Astrocyte (in vitro differentiated cells and primary cell): ENCODE data around the gene CD300LF. TPM values are rescaled to one million over a fixed set of nuclear protein-coding genes. Genes with fewer than 3 reads are reported as not detected.

Source experiments
- DNase-seq: peaks from one replicate; pipeline ENCODE4 v3.0.0-alpha.2; 2010; ENCODE audit warnings: low read depth
- FAIRE-seq: peaks from 2 replicates; lab custom pipeline; 2011; peaks lifted over from hg19 to GRCh38; lab: Jason Lieb, UNC
- H2AFZ ChIP-seq: 2 replicates; pipeline ENCODE4 v1.6.0; 2012; ENCODE audit warnings: low read depth, low read length, inconsistent platforms
- H3K27ac ChIP-seq: 2 replicates; pipeline ENCODE4 v1.5.1; 2011; ENCODE audit warnings: low read depth, low read length, inconsistent platforms
- H3K27me3 ChIP-seq: 2 replicates; pipeline ENCODE4 v1.6.0; 2011; ENCODE audit warnings: low read length, inconsistent platforms; ENCODE audit not compliant: insufficient read depth
- H3K36me3 ChIP-seq: 2 replicates; pipeline ENCODE4 v1.5.1; 2011; ENCODE audit warnings: low read length, inconsistent platforms; ENCODE audit not compliant: insufficient read depth
- H3K4me1 ChIP-seq: 2 replicates; pipeline ENCODE4 v1.5.1; 2011; ENCODE audit warnings: low read length, inconsistent platforms; ENCODE audit not compliant: insufficient read depth
- H3K4me2 ChIP-seq: 2 replicates; pipeline ENCODE4 v1.6.0; 2012; ENCODE audit warnings: low read length, inconsistent platforms
- H3K4me3 ChIP-seq: 2 replicates; pipeline ENCODE4 v1.5.1; 2011; ENCODE audit warnings: low read depth, mild to moderate bottlenecking, low read length, inconsistent platforms; ENCODE audit not compliant: insufficient read depth
- H3K79me2 ChIP-seq: 2 replicates; pipeline ENCODE4 v1.6.0; 2012; ENCODE audit warnings: mild to moderate bottlenecking, low read length, inconsistent platforms; ENCODE audit not compliant: insufficient read depth
- H3K9ac ChIP-seq: 2 replicates; pipeline ENCODE4 v1.6.0; 2012; ENCODE audit warnings: mild to moderate bottlenecking, low read length, inconsistent platforms
- H3K9me3 ChIP-seq: 2 replicates; pipeline ENCODE4 v1.5.1; 2012; ENCODE audit warnings: low read depth, mild to moderate bottlenecking, low read length, inconsistent platforms; ENCODE audit not compliant: insufficient read depth
- H4K20me1 ChIP-seq: 2 replicates; pipeline ENCODE4 v1.6.0; 2012; ENCODE audit warnings: low read length, inconsistent platforms; ENCODE audit not compliant: insufficient read depth
- H3K27ac Mint-ChIP-seq: one replicate; pipeline ENCODE4 v1.8.0; 2021; ENCODE audit warnings: mild to moderate bottlenecking, mixed read lengths; ENCODE audit not compliant: unreplicated experiment
- H3K27me3 Mint-ChIP-seq: one replicate; pipeline ENCODE4 v1.8.0; 2021; ENCODE audit warnings: low read depth, mixed read lengths; ENCODE audit not compliant: unreplicated experiment
- H3K36me3 Mint-ChIP-seq: one replicate; pipeline ENCODE4 v1.8.0; 2021; ENCODE audit warnings: low read depth, mixed read lengths; ENCODE audit not compliant: unreplicated experiment
- H3K4me1 Mint-ChIP-seq: one replicate; pipeline ENCODE4 v1.8.0; 2021; ENCODE audit warnings: low read depth, mixed read lengths; ENCODE audit not compliant: unreplicated experiment
- H3K4me3 Mint-ChIP-seq: one replicate; pipeline ENCODE4 v1.8.0; 2021; ENCODE audit warnings: mild to moderate bottlenecking, moderate library complexity, mixed read lengths; ENCODE audit not compliant: unreplicated experiment
- H3K9me3 Mint-ChIP-seq: one replicate; pipeline ENCODE4 v1.8.0; 2021; ENCODE audit warnings: mild to moderate bottlenecking, mixed read lengths; ENCODE audit not compliant: unreplicated experiment
- CTCF ChIP-seq: IDR thresholded peaks from 2 replicates; pipeline ENCODE4 v1.5.1; 2011; ENCODE audit warnings: low read depth, mild to moderate bottlenecking, inconsistent platforms, low read length, moderate library complexity; ENCODE audit not compliant: insufficient read depth
- EZH2 ChIP-seq: IDR thresholded peaks from 2 replicates; pipeline ENCODE4 v1.6.1; 2012; ENCODE audit warnings: mild to moderate bottlenecking, low read length, inconsistent platforms; ENCODE audit not compliant: insufficient read depth
- total RNA-seq: library from RNA; stranded (reverse); gene quantifications from 2 replicates; pipeline ENCODE4 v1.2.1, GENCODE V29; 2021

CD300LF gene
- total RNA-seq, 1 donor from 2014 or later, result not detected

DNA sequence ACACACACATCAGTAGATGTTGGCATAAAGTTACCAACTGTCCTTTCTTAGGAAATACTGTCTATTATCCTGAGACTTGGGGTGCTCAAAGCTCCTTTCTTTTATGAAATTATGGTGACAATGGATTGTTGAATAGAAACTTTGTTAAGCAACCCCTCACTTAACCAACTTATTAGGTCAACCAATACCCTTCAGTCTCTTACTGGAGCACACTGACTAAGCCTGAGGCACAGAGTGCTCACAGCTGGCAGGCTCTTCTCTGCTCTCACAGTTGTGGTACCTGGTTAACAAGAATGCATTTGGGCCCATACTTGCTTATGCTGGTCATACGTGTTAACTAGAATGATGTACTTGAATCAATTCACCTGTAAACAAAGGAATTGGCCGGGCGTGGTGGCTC lies 24.8 kb downstream of the CD300LF start:
- Histone ChIP-seq H3K4me1 (no peaks in the 10 kb centered on the region), H3K27ac (no peak overlapping the region), H3K79me2 (no peaks in the 10 kb centered on the region), H3K4me3 (no peak overlapping the region), H4K20me1 (no peaks in the 10 kb centered on the region), H3K4me2 (no peak overlapping the region), H3K9me3 (no peaks in the 10 kb centered on the region), H2AFZ (no peak overlapping the region), H3K27me3 (no peaks in the 10 kb centered on the region), H3K9ac (no peak overlapping the region), H3K36me3 (no peaks in the 10 kb centered on the region)
- FAIRE-seq (no peak), DNase-seq (no peak)
- no peak overlapping the region for H3K4me3 Mint-ChIP-seq
- no peak overlapping the region for H3K27ac Mint-ChIP-seq
- no peaks in the 10 kb centered on the region for H3K9me3 Mint-ChIP-seq
- TF ChIP-seq EZH2 (no peak), CTCF (no peak)
- peaks cover 43% of the 10 kb centered on the region for H3K27me3 Mint-ChIP-seq
- H3K4me1 Mint-ChIP-seq, result no peaks in the 10 kb centered on the region
- no peaks in the 10 kb centered on the region for H3K36me3 Mint-ChIP-seq

GRCh38 chr17:74686761-74687160 lies 26.0 kb downstream of the CD300LF start:
- Histone ChIP-seq H3K27me3 (no peaks in the 10 kb centered on the region), H3K9me3 (no peaks in the 10 kb centered on the region), H3K79me2 (no peaks in the 10 kb centered on the region), H3K4me3 (no peak overlapping the region), H3K9ac (no peak overlapping the region), H3K4me1 (no peaks in the 10 kb centered on the region), H3K27ac (no peak overlapping the region), H3K36me3 (no peaks in the 10 kb centered on the region), H4K20me1 (no peaks in the 10 kb centered on the region), H3K4me2 (no peak overlapping the region), H2AFZ (no peak overlapping the region)
- Mint-ChIP-seq H3K36me3 (no peaks in the 10 kb centered on the region), H3K9me3 (no peaks in the 10 kb centered on the region), H3K27me3 (peaks cover 46% of the 10 kb centered on the region), H3K4me1 (no peaks in the 10 kb centered on the region), H3K27ac (no peak overlapping the region), H3K4me3 (no peak overlapping the region)
- no peak for FAIRE-seq
- no peak for TF ChIP-seq EZH2
- DNase-seq, result no peak

DNA sequence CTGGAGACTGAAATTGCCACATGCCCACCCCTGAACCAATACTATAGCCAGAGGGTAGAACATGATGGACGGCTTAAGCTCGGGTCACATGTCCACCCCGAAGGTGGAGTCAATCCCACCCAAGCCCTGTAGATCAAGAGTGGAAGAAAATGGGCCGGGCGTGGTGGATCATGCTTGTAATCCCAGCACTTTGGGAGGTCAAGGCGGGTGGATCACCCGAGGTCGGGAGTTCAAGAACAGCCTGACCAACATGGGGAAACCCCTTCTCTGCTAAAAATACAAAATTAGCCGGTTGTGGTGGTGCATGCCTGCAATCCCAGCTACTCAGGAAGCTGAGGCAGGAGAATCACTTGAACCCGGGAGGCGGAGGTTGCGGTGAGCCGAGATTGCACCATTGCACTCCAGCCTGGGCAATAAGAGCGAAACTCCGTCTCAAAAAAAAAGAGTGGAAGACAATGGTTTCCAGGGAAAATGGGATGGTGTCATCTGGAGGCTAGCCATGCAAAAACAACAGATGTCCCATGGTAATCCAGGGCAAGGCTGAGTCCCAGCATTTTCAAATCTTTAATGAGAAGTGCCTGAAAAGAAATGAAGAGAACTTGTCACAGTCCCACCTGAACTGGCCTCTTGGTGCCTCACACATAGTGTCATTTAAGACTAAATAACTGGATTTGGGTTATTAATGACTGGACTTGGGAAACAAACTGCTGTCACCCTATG lies 30.1 kb downstream of the CD300LF start:
- no peak overlapping the region for H3K27ac ChIP-seq
- TF ChIP-seq CTCF, result no peak
- no peak for TF ChIP-seq EZH2
- no peaks in the 10 kb centered on the region for H3K4me1 ChIP-seq
- no peak overlapping the region for H2AFZ ChIP-seq
- H3K4me3 ChIP-seq, result no peak overlapping the region
- FAIRE-seq (no peak), DNase-seq (no peak)
- H4K20me1 ChIP-seq, result no peaks in the 10 kb centered on the region
- Mint-ChIP-seq H3K36me3 (no peaks in the 10 kb centered on the region), H3K27ac (no peak overlapping the region), H3K9me3 (no peaks in the 10 kb centered on the region), H3K27me3 (peaks cover 46% of the 10 kb centered on the region), H3K4me1 (no peaks in the 10 kb centered on the region), H3K4me3 (no peak overlapping the region)
- no peaks in the 10 kb centered on the region for H3K9me3 ChIP-seq
- no peaks in the 10 kb centered on the region for H3K36me3 ChIP-seq
- no peak overlapping the region for H3K4me2 ChIP-seq
- no peaks in the 10 kb centered on the region for H3K27me3 ChIP-seq
- H3K79me2 ChIP-seq, result no peaks in the 10 kb centered on the region
- H3K9ac ChIP-seq, result no peak overlapping the region
